Keratinocyte (primary cell): ENCODE data around the gene STEEP1.

Experiments
- EZH2 ChIP-seq: IDR thresholded peaks from one replicate; pipeline ENCODE4 v1.6.1; 2012; ENCODE audit warnings: inconsistent platforms, mild to moderate bottlenecking, low read length, moderate library complexity
- TF ChIP-seq, protein P1 (sequence below), 3 experiments: IDR thresholded peaks in 1 of 3; conservative IDR thresholded peaks in 1 of 3; optimal IDR thresholded peaks in 1 of 3; 2 replicates in 2 of 3; 3 replicates in 1 of 3; pipeline versions ENCODE3 to v1.5.1; 2011; ENCODE audit warnings: low read length in 3 of 3, mild to moderate bottlenecking in 3 of 3, moderate library complexity in 2 of 3, control low read depth in 1 of 3, inconsistent platforms in 1 of 3; ENCODE audit not compliant: insufficient read depth in 2 of 3; ENCODE audit errors: extremely low read depth in 1 of 3

DNA sequence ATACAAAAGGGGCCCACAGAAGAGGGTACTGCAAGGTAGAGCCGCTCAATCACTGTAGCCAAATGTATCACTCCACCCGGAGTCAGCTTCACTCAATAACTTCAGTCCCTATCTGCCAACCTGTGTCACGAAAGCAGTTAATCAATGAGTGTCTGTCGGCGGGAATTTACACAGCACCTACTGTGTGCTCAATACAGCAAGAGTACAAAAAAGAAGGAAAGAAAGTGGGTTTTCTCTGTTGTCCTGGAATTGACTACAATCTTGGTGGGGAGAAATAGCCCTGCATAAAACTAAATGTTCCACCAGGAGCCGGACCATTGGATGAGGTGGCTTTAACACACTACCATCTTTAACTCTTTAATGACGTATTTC lies 41.8 kb upstream of the STEEP1 start:
- no peak for TF ChIP-seq EZH2
- TF ChIP-seq, protein P1, sequence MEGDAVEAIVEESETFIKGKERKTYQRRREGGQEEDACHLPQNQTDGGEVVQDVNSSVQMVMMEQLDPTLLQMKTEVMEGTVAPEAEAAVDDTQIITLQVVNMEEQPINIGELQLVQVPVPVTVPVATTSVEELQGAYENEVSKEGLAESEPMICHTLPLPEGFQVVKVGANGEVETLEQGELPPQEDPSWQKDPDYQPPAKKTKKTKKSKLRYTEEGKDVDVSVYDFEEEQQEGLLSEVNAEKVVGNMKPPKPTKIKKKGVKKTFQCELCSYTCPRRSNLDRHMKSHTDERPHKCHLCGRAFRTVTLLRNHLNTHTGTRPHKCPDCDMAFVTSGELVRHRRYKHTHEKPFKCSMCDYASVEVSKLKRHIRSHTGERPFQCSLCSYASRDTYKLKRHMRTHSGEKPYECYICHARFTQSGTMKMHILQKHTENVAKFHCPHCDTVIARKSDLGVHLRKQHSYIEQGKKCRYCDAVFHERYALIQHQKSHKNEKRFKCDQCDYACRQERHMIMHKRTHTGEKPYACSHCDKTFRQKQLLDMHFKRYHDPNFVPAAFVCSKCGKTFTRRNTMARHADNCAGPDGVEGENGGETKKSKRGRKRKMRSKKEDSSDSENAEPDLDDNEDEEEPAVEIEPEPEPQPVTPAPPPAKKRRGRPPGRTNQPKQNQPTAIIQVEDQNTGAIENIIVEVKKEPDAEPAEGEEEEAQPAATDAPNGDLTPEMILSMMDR (optimal IDR thresholded peaks at IDR 0.05 in 1 of 3, IDR thresholded peaks at IDR 0.05 in 1 of 3, conservative IDR thresholded peaks at IDR 0.05 in 1 of 3; ENCODE audit: extremely low read depth in 1 of 3, insufficient read depth in 2 of 3, low read length in 3 of 3): no peak
